Stimulated activated CD8-positive, alpha-beta memory T cell treated with anti-CD3 and anti-CD28 coated beads, Interleukin-4, amount 100 ng/mL, for 4 hours (primary cell): ENCODE measurements around the gene SFT2D1.

Experiments used
- DNase-seq, 2 donors: peaks; one replicate each; pipeline ENCODE4 v3.0.0-alpha.2; 2020; ENCODE audit warnings: low read depth in 2 of 2, low spot score in 1 of 2

SFT2D1 gene

DNA sequence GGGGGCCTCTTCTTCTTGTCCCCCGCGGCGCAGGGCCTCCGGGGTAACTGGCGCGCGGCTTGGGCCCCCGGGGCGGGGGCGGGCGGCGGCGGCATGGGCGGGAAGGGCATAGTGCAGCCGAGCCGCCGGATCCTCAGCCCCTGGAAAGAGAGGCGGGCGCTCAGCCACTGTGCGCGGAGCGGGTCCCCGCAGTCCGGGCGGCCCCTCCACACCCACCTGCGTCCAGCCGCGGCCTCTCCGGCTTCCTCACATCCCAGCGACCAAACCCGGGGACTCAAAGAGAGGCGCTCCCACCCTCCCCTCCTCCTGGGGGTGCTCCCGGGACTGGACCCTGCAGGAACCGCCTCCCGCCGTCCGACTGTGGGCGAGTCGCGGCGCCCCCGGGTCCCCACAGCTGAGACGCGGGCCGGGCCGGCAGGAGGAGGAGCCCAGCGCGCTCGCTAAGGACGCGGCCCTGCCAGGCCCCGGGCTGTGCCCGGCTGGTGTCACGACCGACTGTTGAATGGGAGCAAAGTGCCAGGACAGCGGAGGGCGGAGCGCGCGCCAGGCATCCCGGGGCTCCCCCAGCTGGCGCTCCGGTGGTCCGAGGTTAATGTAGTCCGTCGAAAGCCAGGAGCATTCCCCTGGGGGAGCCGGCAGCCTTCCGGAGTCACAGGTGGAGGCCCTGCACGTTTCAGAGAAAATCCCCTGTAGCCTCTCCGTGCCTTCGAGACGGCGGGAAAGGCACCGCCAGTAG, 34.1 kb downstream of the SFT2D1 start, which contains the start of gene PRR18:
Gene PRR18 (minus strand): TSS at position 360 of the 736 bp plus-strand sequence. CDS start 250 bp downstream, at position 110.
- DNase-seq = no peak

DNA sequence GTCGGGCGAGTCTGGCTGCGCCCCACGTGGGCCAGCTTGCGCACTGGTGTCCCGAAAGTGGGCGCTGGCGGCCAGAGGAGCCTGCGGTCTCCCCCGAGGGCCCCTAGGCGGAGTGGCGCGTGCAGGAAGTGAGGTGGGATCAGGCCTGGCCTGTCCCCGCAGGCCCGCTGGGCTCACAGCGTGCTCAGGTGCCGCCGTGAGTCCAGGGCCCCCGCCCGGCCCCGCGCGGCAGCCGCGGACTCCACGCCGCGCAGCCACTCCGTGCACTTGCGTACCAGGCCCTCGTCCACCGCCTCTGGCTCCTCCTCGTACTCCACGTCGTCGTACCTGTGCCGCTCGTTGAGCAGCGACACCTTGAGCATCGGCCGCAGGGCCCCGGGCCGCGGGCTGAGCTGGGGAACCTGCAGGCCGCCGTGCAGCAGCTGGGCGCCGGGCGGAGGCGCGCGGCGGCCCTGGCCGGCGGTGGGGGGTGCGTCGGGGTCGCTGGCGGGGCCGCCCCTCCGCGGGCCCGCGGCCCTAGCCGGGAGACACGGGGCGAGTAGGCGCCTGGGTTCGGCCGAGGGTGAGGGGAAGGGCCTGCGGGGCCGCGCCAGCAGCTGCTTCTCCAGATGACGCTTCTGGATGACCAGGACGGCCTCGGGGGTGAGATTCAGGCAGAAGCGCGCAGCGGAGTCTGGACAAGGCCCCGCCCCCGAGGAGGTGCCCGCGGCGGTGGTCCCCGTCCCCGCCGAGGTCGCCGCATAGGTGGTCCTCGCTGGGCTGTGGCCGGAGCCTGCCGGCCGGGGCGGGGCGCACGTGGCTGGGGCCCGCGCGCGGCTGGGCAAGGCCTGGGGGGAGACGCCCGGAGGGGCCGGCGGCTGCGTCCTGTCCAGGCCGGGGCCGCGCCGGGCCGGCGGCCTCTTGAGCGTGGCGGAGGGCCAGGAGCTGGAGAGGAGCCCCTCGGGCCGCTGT, 35.0 kb downstream of the SFT2D1 start:
- DNase-seq = no peak

DNA sequence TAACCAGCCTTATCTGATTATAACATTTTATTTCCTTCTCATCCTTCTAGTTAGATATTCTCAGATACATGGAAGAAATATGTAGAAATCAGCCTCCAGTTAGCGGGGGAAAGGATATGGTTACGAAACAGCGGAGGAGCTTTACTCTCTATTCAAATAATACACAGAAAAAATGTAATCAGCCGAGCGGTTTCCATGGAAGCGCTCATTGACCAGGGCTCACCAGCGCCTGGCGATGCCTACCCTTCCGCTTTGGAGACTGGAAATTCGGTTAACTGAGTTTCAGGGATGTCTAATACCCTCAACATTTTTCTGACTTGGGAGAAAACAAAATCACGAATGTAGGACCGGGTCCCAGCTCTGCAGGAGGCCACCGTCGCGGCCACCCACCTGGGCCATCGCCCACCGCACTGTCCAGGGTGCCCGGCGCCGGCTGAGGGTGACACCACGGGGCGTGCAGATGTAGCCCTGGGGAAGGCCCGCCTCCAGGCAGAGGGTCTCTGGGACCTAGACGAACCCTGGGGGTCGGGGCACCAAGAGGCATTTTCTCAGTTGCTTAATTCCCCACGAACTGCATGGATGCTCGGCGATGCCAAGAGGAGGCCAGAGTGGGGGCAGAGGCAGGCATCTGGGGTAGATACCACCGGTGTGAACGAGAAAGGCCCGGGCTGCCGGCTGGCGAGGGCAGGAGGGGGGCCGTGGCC, 35.8 kb downstream of the SFT2D1 start:
- DNase-seq = no peak

DNA sequence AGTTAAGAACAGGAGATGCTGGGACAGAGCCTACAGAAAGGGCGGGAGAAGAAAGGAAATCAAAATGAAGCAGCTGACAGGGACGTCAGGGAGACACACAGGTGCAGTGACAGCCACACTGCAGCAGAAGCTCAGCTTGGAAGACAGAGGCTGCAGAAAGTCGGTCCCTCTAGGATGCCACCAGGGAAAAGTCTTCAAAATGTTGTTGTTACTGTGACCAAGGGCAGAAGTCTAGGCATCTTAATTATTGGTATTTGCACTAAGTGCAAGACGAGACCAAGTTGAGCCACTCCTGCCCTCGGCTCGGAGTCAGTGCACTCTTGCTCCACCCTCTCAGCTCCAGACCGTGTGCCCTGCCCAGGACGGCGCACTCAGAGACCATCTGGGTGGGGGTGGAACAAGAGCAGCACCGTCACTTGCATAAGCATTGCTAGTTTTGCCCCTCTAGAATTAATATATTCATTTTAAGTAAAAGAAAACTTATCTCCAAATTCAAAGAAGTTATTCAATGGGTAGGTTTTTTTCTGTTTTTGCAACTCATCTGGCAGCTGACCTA, 36.7 kb downstream of the SFT2D1 start:
- no peak for DNase-seq

DNA sequence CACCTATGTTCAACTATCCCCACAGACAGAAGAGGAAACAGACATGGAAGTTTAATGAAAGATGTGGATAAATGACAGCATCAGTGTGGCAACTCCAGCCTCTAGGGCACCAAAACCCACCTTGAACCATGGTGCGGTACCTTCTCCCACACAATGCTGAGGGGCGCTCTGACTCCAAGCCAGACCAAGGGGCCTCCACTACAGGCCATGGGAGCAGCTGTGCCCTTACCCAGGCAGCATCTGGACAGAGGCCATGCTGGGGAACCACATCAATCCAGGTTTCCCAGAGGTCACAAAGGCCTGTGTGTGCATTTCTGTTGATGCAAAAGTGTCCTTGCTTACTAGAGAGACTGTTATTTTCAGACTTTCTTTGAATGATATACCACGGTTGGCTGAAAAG, 38.2 kb downstream of the SFT2D1 start:
- no peak for DNase-seq

DNA sequence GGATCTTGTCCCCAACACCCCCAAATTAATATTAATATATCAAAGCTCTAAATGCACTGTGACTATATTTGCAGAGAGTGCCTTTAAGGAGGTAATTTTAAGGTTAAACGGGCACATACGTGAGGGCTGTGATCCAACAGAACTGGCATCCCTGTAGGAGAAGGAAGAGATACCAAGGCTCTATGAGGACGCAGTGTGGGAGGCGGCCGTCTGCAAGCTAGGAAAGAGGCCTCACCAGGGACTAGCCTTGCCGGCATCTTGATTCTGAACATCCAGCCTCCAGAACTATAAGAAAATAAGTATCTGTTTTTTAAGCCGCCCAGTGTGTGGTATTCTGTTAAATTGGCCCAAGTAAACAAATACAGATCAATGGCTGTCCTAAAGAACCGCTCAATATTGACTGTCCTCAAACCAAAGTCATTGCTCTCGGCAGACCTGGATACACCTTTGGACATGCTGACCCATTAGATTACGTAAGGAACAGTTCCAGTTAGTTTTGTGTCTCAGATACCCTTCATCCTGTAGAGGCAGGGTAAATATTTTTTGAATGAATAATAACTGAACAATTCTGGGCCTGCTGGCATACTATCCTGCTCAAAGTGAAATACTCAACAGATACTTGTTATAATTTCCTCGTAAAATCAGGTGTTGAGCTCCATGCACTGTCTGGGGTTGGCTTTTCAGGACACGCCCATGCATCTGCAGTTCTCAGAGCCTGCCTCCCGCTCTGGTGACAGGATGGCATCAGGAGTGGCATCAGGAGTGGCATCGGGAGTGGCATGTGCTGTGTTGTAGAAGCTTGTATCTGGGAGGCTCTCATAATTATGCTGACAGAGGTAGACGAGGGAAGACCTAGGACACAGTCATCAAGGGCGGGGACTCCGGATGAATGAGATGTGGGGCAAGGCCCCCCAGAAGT, 40.5 kb downstream of the SFT2D1 start:
- DNase-seq = no peak

DNA sequence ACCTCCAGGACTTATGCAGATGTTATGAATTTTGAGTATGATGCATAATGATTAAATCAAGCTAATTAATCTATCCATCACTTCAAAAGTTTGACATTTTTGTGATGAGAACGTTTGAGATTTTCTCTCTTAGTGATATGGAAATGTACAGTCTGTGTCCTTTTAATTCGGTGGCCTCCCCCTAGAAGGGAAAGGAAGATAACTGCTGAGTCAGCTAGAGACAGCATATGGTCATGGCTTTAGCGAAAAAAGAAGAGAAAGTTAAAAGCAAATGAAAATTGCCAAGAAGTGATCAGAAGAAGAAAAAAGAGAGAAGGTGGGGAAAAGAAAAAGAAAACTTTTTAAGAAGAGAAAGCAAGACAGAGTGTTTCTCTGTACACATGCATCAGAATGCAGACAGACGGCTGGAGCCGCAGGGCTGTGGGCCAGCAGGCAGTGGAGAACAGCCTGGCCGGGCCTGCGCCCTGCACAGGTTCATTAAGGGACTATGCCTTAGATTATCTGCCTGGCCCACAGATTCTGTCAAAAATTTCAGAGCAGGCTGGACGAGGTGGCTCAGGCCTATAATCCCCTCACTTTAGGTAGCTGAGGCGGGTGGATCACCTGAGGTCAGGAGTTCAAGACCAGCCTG, 41.9 kb downstream of the SFT2D1 start:
- no peak for DNase-seq

DNA sequence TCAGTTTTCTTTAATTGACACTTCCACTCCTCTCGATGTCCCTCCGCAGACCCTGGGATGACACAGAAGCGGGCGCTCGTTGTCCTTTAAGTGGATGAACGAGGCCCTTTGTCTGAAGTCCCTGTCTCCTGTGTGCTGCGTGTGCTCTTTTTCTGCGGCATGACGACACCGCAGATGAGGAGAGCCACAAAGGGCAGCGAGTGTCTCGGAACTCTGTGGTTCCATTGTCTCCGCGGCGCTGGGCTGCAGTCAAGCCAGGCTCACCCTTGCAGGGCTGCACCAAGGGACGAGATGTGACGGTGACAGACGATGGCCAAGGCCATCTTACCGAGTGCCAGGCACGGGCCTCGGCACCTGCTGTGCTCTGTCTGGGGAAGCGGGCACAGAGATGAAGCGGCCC, 44.7 kb downstream of the SFT2D1 start:
- no peak for DNase-seq

DNA sequence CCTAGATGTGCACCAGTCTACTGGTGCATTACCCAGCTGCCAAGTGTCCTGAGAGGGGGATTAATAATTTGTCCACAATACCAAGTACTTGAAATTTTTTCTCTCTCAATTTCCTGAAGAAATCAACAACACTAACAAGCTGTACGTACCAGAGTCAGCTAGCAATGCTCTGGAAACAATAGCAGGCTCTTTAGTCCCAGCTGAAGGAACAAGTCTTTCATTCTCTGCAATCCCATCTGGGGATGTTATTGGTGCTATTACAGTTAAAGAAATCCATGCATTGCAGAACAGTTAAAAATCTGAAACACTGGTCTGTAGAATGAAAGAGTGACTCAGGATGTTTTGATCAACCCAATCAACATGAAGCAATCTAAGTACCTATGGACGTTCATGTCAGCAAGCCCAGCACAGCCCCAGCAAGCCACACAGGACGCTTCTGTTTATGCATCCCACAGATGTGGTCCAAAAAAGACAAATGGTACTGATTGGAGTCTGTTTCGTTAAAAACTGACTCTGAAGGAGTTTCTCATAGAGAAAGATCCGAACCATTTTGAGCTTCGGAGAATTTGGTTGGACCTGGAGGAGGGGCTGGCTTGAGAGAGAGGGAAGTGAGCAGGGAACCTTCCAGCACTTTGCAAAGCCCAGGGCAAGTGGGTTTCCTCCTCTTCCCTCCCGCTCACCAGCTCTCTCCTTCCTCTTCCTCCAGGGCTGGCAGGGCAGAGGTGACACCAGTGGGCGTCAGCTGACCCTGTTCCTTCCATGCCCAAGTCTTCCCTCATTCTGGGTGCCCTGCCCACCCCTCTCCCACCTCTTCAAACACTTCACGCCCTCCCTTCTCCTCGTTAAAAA, 46.1 kb downstream of the SFT2D1 start:
- no peak for DNase-seq

DNA sequence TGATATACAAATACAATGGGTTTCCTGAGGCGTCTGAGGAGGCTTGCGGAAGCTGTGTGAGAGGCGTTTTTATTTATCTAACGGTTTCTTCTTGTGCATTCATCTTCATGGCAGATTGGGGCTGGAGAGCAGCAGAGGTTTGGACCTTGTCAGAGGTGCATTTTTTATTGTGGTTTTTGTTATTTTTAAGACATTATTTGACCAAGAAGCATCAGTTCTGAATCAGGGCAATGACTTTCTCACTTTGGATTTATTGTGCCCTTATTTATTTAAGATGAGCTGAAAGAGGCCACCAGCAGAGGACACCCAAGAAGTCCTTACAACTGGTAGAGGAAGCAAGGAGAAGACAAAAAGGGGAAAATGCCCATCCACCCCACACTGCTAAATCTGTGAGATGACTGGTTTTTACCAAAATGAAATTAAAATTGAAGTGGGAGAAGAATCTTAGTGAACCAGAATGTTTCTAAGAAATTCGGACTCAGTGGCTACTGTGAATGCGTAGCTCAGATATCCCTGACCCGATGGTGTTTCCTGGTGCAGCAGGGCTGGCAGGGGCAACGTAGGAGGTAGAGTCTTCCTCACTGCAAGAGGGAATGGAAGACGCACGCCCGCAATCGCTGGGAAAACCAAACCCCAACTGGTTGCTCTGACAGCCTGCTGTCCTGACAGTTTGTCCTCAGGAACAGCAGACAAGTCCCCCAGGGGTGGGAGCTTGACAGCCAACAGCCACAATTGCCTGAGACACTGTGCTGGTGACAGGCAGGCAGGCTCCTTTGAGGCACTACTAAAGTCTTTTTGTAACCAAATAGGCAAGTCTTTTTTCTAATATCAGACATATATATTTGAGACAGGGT, 48.4 kb downstream of the SFT2D1 start:
- no peak for DNase-seq

DNA sequence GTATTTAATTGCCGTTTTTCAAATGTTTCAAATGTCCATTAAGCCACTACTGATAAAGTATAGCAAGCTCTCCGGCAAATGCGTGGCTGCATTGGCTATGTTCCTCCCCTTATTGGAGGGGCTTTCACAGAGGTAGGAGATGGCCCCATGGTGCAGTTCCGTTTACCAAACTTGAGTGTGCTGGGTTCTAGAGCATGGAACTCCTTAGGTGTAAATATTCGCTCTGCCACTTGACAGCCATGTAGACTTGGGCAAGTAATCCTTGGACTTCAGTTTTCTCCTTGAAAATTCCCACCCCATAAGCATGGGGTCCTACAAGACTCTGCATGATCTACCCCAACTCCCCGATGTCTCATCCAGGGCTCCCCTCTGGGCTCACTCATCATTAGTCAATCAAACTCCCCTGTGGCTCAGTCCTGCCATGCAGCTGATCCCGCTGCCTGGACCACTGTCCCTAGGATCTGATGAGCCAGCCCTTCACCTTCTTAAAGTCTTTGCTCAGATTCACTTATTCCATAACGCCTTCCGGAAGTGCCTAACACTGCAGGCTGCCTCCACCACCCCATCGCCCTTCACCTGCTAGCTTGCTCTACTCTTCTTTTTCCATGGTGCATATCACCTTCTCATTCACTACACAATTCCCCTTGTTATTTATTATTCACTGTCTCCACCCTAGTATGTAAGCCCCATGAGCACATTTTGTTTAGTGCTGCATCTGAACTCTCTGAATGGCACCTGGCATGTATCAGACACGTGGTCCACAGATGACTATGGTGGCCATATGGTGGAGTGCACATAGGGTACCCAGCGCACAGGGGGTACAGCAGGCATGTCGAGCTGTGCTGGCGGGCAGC, 52.9 kb downstream of the SFT2D1 start:
- DNase-seq = no peak

DNA sequence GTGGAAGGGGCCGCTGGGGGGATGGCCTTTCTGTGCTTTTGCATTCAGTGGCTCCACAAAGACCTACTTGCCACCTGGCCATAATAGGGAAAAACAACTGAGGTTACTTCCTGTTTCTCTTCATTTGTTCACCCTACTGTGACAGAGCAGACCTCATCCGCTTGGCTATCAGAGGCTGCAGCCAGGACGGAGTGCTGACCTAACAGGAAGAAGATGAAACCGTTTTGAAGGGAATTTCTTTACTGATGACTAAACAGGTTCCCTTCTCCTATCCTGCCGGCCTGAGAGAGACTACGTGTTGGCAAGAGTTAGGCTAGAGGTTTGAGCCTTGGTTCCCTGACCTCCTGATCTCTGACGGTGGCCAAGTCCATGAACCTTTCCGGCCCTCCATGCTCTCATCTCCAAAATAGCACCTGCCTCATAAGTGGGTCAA, 55.5 kb downstream of the SFT2D1 start:
- no peak for DNase-seq

DNA sequence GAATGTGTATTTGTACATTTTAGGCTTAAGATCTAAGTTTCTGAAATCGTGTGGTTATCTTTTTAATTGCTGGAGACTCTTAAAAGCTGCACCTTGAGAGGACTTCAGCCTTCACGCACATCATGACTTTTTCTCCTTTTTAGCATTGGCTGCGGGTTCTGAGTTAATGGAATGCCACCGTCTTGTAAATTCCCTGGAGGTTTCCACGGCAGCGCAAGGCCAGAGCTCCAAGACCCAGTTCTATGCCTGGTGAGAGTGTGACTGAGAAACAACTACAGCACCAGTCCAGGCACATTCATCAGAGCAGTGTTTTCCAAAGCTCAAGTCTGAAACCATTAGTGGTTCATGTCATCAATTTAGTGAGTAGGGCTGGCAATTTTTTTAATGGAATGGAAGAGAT, 57.1 kb downstream of the SFT2D1 start:
- DNase-seq = no peak

DNA sequence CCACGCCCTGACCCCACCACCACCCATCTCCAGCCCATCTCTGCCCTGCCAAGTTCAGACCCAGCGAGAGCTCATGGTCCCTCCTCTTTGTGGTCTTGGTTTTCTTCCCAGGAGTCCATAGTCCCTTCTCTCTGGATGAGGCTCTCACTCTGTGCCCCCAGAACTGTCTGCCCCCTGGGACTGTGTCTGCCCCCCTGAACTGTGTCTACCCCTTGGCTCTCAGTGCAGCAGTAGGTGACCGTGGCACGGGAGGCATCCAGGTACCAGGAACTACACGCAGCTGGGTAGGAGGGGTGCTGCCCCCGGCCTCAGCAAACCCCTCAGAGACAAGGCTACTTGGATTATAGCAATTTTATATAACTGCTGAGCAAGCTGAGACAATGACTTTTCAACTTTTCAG, 57.7 kb downstream of the SFT2D1 start:
- DNase-seq = no peak

DNA sequence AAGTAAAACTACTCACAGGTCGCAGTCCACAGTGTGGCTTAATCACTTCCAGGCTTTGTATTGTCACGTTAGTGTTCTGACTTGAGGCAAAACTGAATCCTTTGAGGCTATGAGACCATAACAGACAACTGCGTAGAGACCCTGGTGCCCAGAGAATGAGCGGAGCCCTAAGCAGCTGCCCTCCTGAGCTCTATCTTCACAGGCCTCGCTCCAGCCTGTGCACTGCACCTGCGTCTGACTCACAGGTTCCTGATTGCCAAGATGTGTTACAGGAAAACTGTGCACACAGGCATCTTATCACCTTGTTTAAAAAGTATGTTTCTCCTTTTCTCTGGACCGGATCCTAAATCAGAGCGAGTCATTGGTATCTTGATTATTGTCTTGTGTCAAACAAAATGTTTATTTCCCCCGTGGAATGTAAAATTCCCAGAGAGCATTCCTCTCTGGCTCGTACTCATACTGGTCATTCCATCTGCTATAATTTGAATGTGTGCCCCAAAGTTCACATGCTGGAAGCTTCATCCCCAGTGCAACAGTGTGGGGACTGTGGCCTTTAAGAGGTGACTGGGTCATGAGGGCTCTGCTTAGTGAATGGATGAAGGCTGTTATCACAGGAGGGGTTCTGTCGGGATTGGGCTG, 59.8 kb downstream of the SFT2D1 start:
- DNase-seq = no peak

DNA sequence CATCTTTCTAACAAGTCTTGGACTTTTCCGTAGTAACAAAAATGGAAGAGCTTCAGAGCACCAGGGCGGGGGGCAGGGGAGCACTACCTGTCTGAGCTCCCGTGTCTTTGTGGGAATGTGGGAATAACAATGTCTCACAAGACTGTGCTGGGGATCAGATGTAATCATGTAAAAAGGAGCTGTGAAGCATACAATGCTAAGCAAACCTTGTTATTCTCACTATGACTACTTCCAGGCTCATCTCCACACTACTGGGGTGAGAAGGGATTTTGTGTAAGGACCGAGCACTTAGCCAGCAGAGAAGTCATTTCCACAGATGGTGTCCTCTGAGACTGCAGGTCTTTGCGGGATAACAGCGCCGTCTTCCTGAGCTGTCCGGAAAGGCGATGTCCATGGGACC, 61.2 kb downstream of the SFT2D1 start:
- DNase-seq = no peak

DNA sequence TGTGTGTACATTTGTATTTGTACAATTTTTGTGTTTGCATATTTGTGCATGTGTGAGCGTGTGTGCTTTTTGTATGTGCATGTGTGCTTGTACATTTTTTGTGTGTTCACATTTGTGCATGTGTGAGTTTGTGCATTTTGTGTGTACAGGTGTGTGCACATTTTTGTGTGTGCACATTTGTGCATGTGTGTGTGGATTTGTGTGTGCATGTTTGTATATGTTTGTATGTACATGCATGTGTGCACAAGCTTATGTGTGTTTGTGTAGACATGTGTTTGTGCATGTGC, 63.0 kb downstream of the SFT2D1 start:
- no peak for DNase-seq
